ENCODE data around the gene RNF149. TPM values are rescaled to one million over a fixed set of nuclear protein-coding genes. Genes with fewer than 3 reads are reported as not detected.
"Not testable (repeated sequence)": the region's sequence is repeated elsewhere in the genome, so short reads cannot be mapped to it uniquely, and the experiment has no call there.

RNF149 gene
- total and polyA plus RNA-seq, 9 of the 15 experiments (the other 6 are each of a cell fraction or from before 2014, with no cell fraction given) = 9.0 to 31.5 (median 22.8) TPM

DNA sequence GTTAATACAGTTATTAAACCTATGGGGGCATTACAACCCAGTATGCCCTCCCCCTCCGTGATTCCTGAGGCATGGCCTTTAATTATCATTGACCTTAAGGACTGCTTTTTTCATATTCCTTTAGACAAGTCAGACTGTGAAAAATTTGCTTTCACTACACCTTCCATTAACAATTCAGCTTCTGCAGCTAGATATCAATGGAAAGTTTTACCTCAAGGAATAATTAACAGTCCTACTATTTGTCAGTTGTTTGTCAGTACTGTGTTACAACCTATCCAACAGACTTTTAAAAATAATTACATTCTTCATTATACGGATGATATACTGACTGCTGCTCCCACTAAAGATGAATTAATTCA is 68.8 kb downstream of the RNF149 start:
- H3K4me1 ChIP-seq (replicated peaks in 1 of 2; ENCODE audit: control insufficient read depth in 2 of 2, insufficient read depth in 2 of 2, low read length in 2 of 2); H3K27me3 ChIP-seq (ENCODE audit: control insufficient read depth in 2 of 2, insufficient read depth in 2 of 2, low read length in 2 of 2); H3K4me2 ChIP-seq (ENCODE audit: insufficient read depth, low read length); in situ Hi-C loops (cut with MboI); H3K27ac ChIP-seq (ENCODE audit: extremely low read depth, low read depth, low read length); ATAC-seq; H3K4me3 ChIP-seq; DNase-seq (ENCODE audit: extremely low read depth in 1 of 4, low spot score in 3 of 4); H3K36me3 ChIP-seq (ENCODE audit: control insufficient read depth, insufficient read depth, low read length); H4K20me1 ChIP-seq (replicated peaks; ENCODE audit: control insufficient read depth, insufficient read depth, low read length); FAIRE-seq; CTCF ChIA-PET (ENCODE audit: low intra/inter-chr PET ratio); H3K9me1 ChIP-seq (ENCODE audit: control insufficient read depth, insufficient read depth, low read length); BruUV-seq (replicated peaks); H3K9me3 ChIP-seq (replicated peaks; ENCODE audit: control insufficient read depth, insufficient read depth, low read depth, low read length); H3K79me2 ChIP-seq (ENCODE audit: control insufficient read depth, insufficient read depth, low read length); H3K9ac ChIP-seq (ENCODE audit: insufficient read depth in 1 of 2, low read depth in 2 of 2, low read length in 2 of 2): not testable (repeated sequence)
- POLR2A ChIA-PET = interaction anchor here (0.8 kb wide), 1 partner anchor 9 kb away, joined by 3 read pairs; no protein-coding TSS in a partner anchor
- intact Hi-C loops (cut with micrococcal nuclease) = loop anchor here (10.0 kb wide), 1 partner anchor 105 kb away; no protein-coding TSS in a partner anchor
- 45% methylated on average over 2 of the region's 2 CpGs for WGBS (ENCODE audit: insufficient coverage, low coverage, missing lambda C conversion rate)
- peak overlapping the region; percentile 66; the same call in 1 of the 2 replicates for H2AFZ ChIP-seq (ENCODE audit: low read depth, low read length)

DNA sequence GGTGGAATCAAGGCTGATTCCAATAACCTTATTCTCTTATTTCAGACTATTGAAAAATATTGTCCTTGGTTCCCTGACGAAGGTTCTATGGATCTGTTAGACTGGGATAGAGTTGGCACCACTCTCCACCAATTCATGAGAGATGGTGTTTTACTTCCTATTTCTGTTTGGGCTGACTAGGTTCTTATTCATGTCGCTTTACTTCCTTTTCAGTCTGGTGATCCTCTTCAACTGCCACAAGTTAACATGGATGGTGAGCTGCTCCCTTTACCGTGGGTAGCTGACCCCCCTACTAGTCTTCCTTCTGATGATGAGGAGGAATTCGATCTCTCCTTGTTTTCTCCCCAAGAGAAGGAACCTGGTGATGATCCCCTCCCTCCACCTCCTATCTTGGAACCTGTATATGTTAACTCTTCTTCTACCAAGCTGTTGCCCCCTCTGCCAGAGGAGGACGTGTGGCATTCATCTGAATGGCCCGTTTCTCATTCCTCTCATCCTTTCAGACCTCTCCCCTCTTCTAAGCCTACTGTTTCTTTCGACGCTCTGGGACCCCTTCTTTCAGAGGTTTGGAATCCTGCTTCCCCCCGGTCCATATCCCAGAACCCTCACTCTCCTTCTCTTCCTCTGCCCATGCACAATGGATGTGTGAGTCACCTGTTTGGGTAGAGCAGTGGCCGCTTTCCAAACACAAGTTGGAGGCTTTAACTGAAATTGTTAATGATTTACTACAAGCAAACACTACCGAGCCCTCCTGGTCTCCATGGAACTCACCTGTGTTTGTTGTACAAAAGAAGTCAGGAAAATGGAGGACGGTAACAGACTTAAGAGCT is 69.4 kb downstream of the RNF149 start:
- H3K27ac ChIP-seq (ENCODE audit: extremely low read depth, low read depth, low read length) = no peak overlapping the region
- BruUV-seq (replicated peaks) = no TSS peak
- H4K20me1 ChIP-seq (replicated peaks; ENCODE audit: control insufficient read depth, insufficient read depth, low read length) = no peaks in the 10 kb centered on the region
- ATAC-seq = no peak
- no peak overlapping the region for H3K9ac ChIP-seq (ENCODE audit: insufficient read depth in 1 of 2, low read depth in 2 of 2, low read length in 2 of 2)
- no peak for FAIRE-seq
- 32% methylated on average over 10 of the region's 12 CpGs for WGBS (ENCODE audit: insufficient coverage, low coverage, missing lambda C conversion rate)
- H3K4me3 ChIP-seq = no peak overlapping the region
- DNase-seq (ENCODE audit: extremely low read depth in 1 of 4, low spot score in 3 of 4) = no peak
- H3K9me1 ChIP-seq (ENCODE audit: control insufficient read depth, insufficient read depth, low read length) = no peaks in the 10 kb centered on the region
- in situ Hi-C loops (cut with MboI) (no loop called here), intact Hi-C loops (cut with micrococcal nuclease) (no loop called here)
- no peaks in the 10 kb centered on the region for H3K79me2 ChIP-seq (ENCODE audit: control insufficient read depth, insufficient read depth, low read length)
- ChIA-PET POLR2A (interaction anchor here (0.8 kb wide), 1 partner anchor 9 kb away, joined by 3 read pairs; no protein-coding TSS in a partner anchor), CTCF (ENCODE audit: low intra/inter-chr PET ratio) (no interaction called here)
- no peak overlapping the region for H3K4me2 ChIP-seq (ENCODE audit: insufficient read depth, low read length)
- 0 out of 2 replicates have a peak overlapping the region, but pooled peaks have one; percentile 16 for H2AFZ ChIP-seq (ENCODE audit: low read depth, low read length)
- H3K27me3 ChIP-seq (ENCODE audit: control insufficient read depth in 2 of 2, insufficient read depth in 2 of 2, low read length in 2 of 2) = no peaks in the 10 kb centered on the region
- H3K36me3 ChIP-seq (ENCODE audit: control insufficient read depth, insufficient read depth, low read length) = no peaks in the 10 kb centered on the region
- peaks cover 9% of the 10 kb centered on the region for H3K9me3 ChIP-seq (replicated peaks; ENCODE audit: control insufficient read depth, insufficient read depth, low read depth, low read length)
- H3K4me1 ChIP-seq (replicated peaks in 1 of 2; ENCODE audit: control insufficient read depth in 2 of 2, insufficient read depth in 2 of 2, low read length in 2 of 2) = peaks cover 0 to 4% of the 10 kb centered on the region in 2 experiments; a peak in 2 of 5 replicates
- TF ChIP-seq THRAP3 (IDR thresholded peaks at IDR 0.05; ENCODE audit: borderline replicate concordance) (no peak), MTF1 (CRISPR knock-in tag; IDR thresholded peaks at IDR 0.05; ENCODE audit: borderline replicate concordance) (no peak), ZFX (CRISPR knock-in tag; IDR thresholded peaks at IDR 0.05) (no peak), SRSF7 (optimal IDR thresholded peaks at IDR 0.05; ENCODE audit: low read depth, low read length) (no peak), FOXK1 (CRISPR knock-in tag; IDR thresholded peaks at IDR 0.05; ENCODE audit: borderline replicate concordance) (no peak), ZBTB1 (CRISPR knock-in tag; IDR thresholded peaks at IDR 0.05; ENCODE audit: borderline replicate concordance, low read depth) (no peak), ZNF311 (CRISPR knock-in tag; IDR thresholded peaks at IDR 0.05) (no peak), IRF2 (CRISPR knock-in tag; IDR thresholded peaks at IDR 0.05) (no peak), JUND (IDR thresholded peaks at IDR 0.05; ENCODE audit: borderline replicate concordance, low read depth, low read length) (no peak), JUND (tag; IDR thresholded peaks at IDR 0.05; ENCODE audit: borderline replicate concordance, low read depth, low read length) (no peak), HNRNPK (IDR thresholded peaks at IDR 0.05; ENCODE audit: low read depth, low read length, poor library complexity, severe bottlenecking) (no peak), POLR3A (IDR thresholded peaks at IDR 0.05; ENCODE audit: borderline replicate concordance, extremely low read depth, insufficient read depth, insufficient read length) (no peak)
- TF ChIP-seq, protein P1, sequence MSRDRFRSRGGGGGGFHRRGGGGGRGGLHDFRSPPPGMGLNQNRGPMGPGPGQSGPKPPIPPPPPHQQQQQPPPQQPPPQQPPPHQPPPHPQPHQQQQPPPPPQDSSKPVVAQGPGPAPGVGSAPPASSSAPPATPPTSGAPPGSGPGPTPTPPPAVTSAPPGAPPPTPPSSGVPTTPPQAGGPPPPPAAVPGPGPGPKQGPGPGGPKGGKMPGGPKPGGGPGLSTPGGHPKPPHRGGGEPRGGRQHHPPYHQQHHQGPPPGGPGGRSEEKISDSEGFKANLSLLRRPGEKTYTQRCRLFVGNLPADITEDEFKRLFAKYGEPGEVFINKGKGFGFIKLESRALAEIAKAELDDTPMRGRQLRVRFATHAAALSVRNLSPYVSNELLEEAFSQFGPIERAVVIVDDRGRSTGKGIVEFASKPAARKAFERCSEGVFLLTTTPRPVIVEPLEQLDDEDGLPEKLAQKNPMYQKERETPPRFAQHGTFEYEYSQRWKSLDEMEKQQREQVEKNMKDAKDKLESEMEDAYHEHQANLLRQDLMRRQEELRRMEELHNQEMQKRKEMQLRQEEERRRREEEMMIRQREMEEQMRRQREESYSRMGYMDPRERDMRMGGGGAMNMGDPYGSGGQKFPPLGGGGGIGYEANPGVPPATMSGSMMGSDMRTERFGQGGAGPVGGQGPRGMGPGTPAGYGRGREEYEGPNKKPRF (IDR thresholded peaks at IDR 0.05; ENCODE audit: low read depth, low read length) = no peak
